RWPE1 (cell line): ENCODE results near the gene TRIM41.
A peak's percentile ranks its signal among the peaks of the same experiment; 100 is the strongest.

Experiments
- CTCF ChIA-PET: fragments of 350-600 bp; sonication (Branson Sonifier 250); formaldehyde crosslinking; extraction: SDS; loops from one replicate; lab custom pipeline; 2021; lab: Yijun Ruan, JAX
- POLR2A ChIA-PET: fragments of 400-600 bp; formaldehyde crosslinking; extraction: SDS; loops from one replicate; lab custom pipeline; 2020; ENCODE audit warnings: antibody characterized with exemption; ENCODE audit not compliant: low non-redundant PET; lab: Yijun Ruan, JAX
- DNase-seq: peaks from one replicate; pipeline ENCODE4 v3.0.0; 2012; ENCODE audit warnings: low spot score
- H3K27ac ChIP-seq: fragments of 450-650 bp; 2 replicates; pipeline ENCODE4 v1.5.1; 2017
- CTCF ChIP-seq: fragments of 450-650 bp; conservative IDR thresholded peaks from 2 replicates; pipeline ENCODE4 v1.5.1; 2017; ENCODE audit warnings: low read depth, mild to moderate bottlenecking

Gene TRIM41

GRCh38 chr5:181217803-181218062 is 5.3 kb upstream of the TRIM41 start:
- H3K27ac ChIP-seq = peak overlapping the region; percentile 79
- CTCF ChIA-PET = interaction anchor here (1.6 kb wide), 1 partner anchor 30 kb away, joined by 5 read pairs; no protein-coding TSS in a partner anchor
- TF ChIP-seq CTCF = no peak
- no peak for DNase-seq
- POLR2A ChIA-PET = interaction anchor here (1.0 kb wide), 1 partner anchor 13 kb away, joined by 3 read pairs; the partner anchor contains the start of gene TRIM7

GRCh38 chr5:181218795-181219124 is 4.3 kb upstream of the TRIM41 start:
- ChIA-PET POLR2A (no interaction called here), CTCF (no interaction called here)
- H3K27ac ChIP-seq = peak overlapping the region; percentile 79
- no peak for DNase-seq
- no peak for TF ChIP-seq CTCF

- TF ChIP-seq CTCF = no peak
- peak overlapping the region; percentile 18 for H3K27ac ChIP-seq
- POLR2A ChIA-PET = interaction anchor here (0.6 kb wide), 2 partner anchors 12 to 25 kb away, joined by 3 to 6 read pairs; no protein-coding TSS in a partner anchor
- CTCF ChIA-PET = no interaction called here
- no peak for DNase-seq
These were observed 3.6 kb upstream of the TRIM41 start for GRCh38 chr5:181219262-181220177.

GRCh38 chr5:181220178-181220515 is 2.9 kb upstream of the TRIM41 start:
- TF ChIP-seq CTCF = no peak

GRCh38 chr5:181221105-181221791 is 1.8 kb upstream of the TRIM41 start:
- DNase-seq = no peak
- ChIA-PET CTCF (no interaction called here), POLR2A (interaction anchor here (1.2 kb wide), 1 partner anchor 14 kb away, joined by 6 read pairs; no protein-coding TSS in a partner anchor)
- H3K27ac ChIP-seq = peak overlapping the region; percentile 98
- TF ChIP-seq CTCF = no peak

More at GRCh38 chr5:181220178-181220515, 2.9 kb upstream of the TRIM41 start:
- POLR2A ChIA-PET = interaction anchor here (0.6 kb wide), 1 partner anchor 24 kb away, joined by 3 read pairs; no protein-coding TSS in a partner anchor
- no peak for DNase-seq
- H3K27ac ChIP-seq = peak overlapping the region; percentile 18
- CTCF ChIA-PET = interaction anchor here (0.5 kb wide), 1 partner anchor 18 kb away, joined by 5 read pairs; no protein-coding TSS in a partner anchor

- DNase-seq = peak; percentile 75
- TF ChIP-seq CTCF = no peak
- H3K27ac ChIP-seq = peak overlapping the region; percentile 98
- ChIA-PET CTCF (interaction anchor here (0.7 kb wide), 1 partner anchor 38 kb away, joined by 3 read pairs; no protein-coding TSS in a partner anchor), POLR2A (interaction anchor here (0.6 to 2.8 kb wide), 4 partner anchors 15 to 24 kb away, joined by 4 to 16 read pairs (median 6); partner anchors contain the start of genes RACK1 and TRIM7)
These were observed 1.1 kb upstream of the TRIM41 start for GRCh38 chr5:181221792-181222629.
